SJSA1 (cell line): Measurements from ENCODE around the gene CAB39L. TPM values are rescaled to one million over a fixed set of nuclear protein-coding genes. Genes with fewer than 3 reads are reported as not detected.
A peak's percentile ranks its signal among the peaks of the same experiment; 100 is the strongest.

Source experiments
- DNase-seq, 2 experiments: peaks; one replicate each; pipeline ENCODE4 v3.0.0-alpha.2; 2015 to 2020; ENCODE audit warnings: low spot score in 2 of 2, low read depth in 1 of 2
- H3K27ac ChIP-seq: fragments of 250-450 bp; sonication (Bioruptor Pico); 2 replicates; pipeline ENCODE4 v1.5.1; 2020; ENCODE audit warnings: mild to moderate bottlenecking, moderate library complexity
- H3K27me3 ChIP-seq: fragments of 250-450 bp; sonication (Bioruptor Pico); replicated peaks from 2 replicates; pipeline ENCODE4 v1.5.1; 2020; ENCODE audit warnings: mild to moderate bottlenecking, moderate library complexity
- H3K36me3 ChIP-seq: fragments of 250-450 bp; sonication (Bioruptor Pico); 2 replicates; pipeline ENCODE4 v1.5.1; 2020; ENCODE audit warnings: mild to moderate bottlenecking
- H3K4me1 ChIP-seq: fragments of 250-450 bp; sonication (Bioruptor Pico); replicated peaks from 2 replicates; pipeline ENCODE4 v1.6.1; 2021; ENCODE audit warnings: mild to moderate bottlenecking
- H3K4me3 ChIP-seq: fragments of 250-450 bp; sonication (Bioruptor Pico); 2 replicates; pipeline ENCODE4 v1.5.1; 2020; ENCODE audit warnings: mild to moderate bottlenecking
- H3K9me3 ChIP-seq: fragments of 250-450 bp; sonication (Bioruptor Pico); replicated peaks from 2 replicates; pipeline ENCODE4 v1.5.1; 2020; ENCODE audit warnings: mild to moderate bottlenecking
- total RNA-seq: library from RNA; depleted of rRNA; stranded (reverse); fragments of >200 nt; shearing (Covaris generic); gene quantifications from 2 replicates; pipeline ENCODE4 v1.2.3, GENCODE V29; 2014; rRNA removed

The CAB39L gene
- 6.2 and 6.5 TPM in 2 replicates for total RNA-seq

DNA sequence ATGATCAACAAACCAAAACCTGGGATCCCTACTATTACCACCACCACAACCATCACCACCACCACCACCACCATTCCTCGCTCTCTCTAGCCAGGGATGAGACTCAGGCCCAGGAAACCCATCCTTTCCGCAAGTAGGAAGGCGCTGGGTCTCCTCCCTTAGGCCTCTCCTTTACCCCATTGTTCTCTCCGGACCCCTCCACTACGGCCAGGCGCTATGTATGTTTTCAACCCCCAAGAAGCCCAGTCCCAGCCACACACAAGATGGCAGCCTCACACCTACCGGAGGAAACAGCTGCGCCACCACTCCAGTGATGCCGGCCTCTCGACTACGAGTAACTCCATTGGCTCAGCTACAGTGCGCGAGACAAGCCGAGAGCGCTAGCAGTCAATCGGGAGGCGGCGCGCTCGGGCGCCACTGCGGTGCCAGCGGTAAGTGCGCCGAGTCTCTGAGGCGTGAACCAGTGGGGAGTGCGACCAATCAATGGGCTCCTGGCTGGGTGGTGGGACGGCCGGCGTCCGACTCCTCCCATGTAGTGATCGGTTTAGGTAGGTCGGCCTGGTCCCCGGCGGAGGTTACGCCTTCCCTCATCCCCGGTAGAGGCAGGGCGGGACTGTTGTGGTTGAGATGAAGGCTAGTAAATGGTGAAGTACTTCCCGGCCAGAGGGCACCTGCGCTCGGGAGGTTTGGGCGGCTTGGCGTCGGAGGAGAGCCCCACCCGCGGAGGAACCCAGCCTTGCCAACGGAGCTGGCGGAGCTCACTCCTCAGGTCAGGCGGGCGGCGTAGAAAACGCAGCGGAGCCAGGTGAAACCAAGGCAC is at the start of gene CAB39L, which contains the start of gene SETDB2:
CAB39L (minus strand) TSS at position 361 of the 820 bp plus-strand sequence. CDS start 61,154 bp downstream, outside the sequence.
SETDB2 (plus strand) TSS at position 571 of the 820 bp plus-strand sequence. CDS start 7,620 bp downstream, outside the sequence.
- H3K36me3 ChIP-seq = no peaks in the 10 kb centered on the region
- peaks cover 18% of the 10 kb centered on the region for H3K4me1 ChIP-seq
- DNase-seq = peak; percentile 92 to 98
- H3K4me3 ChIP-seq = peak within 1 kb of the TSS; percentile 52
- H3K9me3 ChIP-seq = no peaks in the 10 kb centered on the region
- H3K27ac ChIP-seq = peak within 1 kb of the TSS; percentile 71
- H3K27me3 ChIP-seq = no peaks in the 10 kb centered on the region

DNA sequence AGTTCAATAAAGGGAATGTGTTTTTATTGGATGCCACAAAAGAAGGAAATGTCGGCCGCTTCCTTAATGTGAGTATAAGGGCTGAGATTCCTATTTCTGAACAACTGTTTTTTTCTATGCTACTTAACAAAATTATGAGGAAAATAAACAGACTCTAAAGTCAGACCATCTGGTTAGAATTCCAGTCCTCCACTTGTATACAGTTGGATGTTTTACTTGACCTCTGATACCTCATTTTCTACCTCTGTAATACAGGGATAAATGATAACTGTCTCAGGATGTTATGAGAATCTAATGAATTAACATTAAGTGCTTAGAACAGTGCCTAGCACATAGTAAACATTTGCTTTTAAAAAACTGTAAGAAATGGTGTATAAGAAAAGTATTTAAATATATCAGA is 44.7 kb upstream of the CAB39L start:
- no peak overlapping the region for H3K27ac ChIP-seq
- DNase-seq = no peak
- no peaks in the 10 kb centered on the region for H3K9me3 ChIP-seq
- H3K36me3 ChIP-seq = no peaks in the 10 kb centered on the region; the same call in 1 of the 2 replicates
- no peaks in the 10 kb centered on the region; the same call in 1 of the 2 replicates for H3K4me1 ChIP-seq
- H3K4me3 ChIP-seq = no peak overlapping the region
- H3K27me3 ChIP-seq = no peaks in the 10 kb centered on the region

GRCh38 chr13:49481788-49482187 is 37.9 kb upstream of the CAB39L start:
- peaks cover 17% of the 10 kb centered on the region for H3K36me3 ChIP-seq
- H3K4me1 ChIP-seq = peaks cover 5% of the 10 kb centered on the region; the same call in 1 of the 2 replicates
- H3K9me3 ChIP-seq = no peaks in the 10 kb centered on the region
- no peak overlapping the region for H3K4me3 ChIP-seq
- DNase-seq = no peak
- no peaks in the 10 kb centered on the region for H3K27me3 ChIP-seq
- H3K27ac ChIP-seq = no peak overlapping the region; the same call in 1 of the 2 replicates

DNA sequence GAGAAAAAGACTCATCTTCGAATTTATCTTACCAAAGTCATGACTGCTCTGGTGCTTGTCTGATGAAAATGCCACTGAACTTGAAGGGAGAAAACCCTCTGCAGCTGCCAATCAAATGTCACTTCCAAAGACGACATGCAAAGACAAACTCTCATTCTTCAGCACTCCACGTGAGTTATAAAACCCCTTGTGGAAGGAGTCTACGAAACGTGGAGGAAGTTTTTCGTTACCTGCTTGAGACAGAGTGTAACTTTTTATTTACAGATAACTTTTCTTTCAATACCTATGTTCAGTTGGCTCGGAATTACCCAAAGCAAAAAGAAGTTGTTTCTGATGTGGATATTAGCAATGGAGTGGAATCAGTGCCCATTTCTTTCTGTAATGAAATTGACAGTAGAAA is 32.7 kb upstream of the CAB39L start:
- Histone ChIP-seq H3K27me3 (no peaks in the 10 kb centered on the region), H3K4me1 (no peaks in the 10 kb centered on the region), H3K4me3 (no peak overlapping the region), H3K9me3 (no peaks in the 10 kb centered on the region), H3K27ac (no peak overlapping the region), H3K36me3 (peaks cover 23% of the 10 kb centered on the region)
- no peak for DNase-seq

GRCh38 chr13:49472186-49472585 is 28.3 kb upstream of the CAB39L start:
- Histone ChIP-seq H3K9me3 (no peaks in the 10 kb centered on the region), H3K4me1 (no peaks in the 10 kb centered on the region; the same call in 1 of the 2 replicates), H3K27ac (no peak overlapping the region), H3K36me3 (peaks cover 18% of the 10 kb centered on the region), H3K27me3 (no peaks in the 10 kb centered on the region), H3K4me3 (no peak overlapping the region)
- DNase-seq = no peak

DNA sequence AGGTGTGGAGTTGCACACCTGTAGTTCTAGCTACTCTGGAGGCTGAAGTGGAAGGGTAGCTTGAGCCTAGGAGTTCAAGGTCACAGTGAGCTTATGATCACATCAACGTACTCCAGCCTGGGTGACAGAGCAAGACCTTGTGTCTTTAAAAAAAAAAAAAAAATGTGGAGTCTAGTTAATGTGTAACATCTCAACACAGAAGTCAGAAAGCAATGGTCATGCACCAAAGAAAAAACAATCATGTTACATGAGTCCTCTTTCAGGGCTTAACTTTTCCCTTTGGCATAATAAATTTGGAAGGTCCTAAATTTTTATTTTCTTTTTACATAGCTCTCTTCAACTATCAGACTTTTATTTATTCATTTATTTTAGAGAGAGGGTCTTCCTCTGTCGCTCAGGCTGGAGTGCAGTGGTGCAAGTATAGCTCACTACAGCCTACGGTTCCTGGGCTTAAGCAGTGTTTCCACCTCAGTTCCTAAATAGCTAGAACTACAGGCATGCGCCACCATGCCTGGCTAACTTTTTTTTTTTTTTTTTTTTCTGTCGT is 22.5 kb upstream of the CAB39L start:
- H3K27me3 ChIP-seq = no peaks in the 10 kb centered on the region
- peaks cover 6% of the 10 kb centered on the region for H3K9me3 ChIP-seq
- DNase-seq = no peak
- peaks cover 5% of the 10 kb centered on the region; the same call in 1 of the 2 replicates for H3K4me1 ChIP-seq
- H3K27ac ChIP-seq = no peak overlapping the region
- H3K4me3 ChIP-seq = no peak overlapping the region
- peaks cover 38% of the 10 kb centered on the region for H3K36me3 ChIP-seq

- no peak overlapping the region for H3K27ac ChIP-seq
- peaks cover 42% of the 10 kb centered on the region for H3K36me3 ChIP-seq
- H3K27me3 ChIP-seq = no peaks in the 10 kb centered on the region
- H3K4me3 ChIP-seq = no peak overlapping the region
- peaks cover 5% of the 10 kb centered on the region; the same call in 1 of the 2 replicates for H3K4me1 ChIP-seq
- DNase-seq = peak in 1 of 2 experiments; percentile 44
- H3K9me3 ChIP-seq = peaks cover 6% of the 10 kb centered on the region
Observed at GRCh38 chr13:49464621-49465325, 20.9 kb upstream of the CAB39L start.

DNA sequence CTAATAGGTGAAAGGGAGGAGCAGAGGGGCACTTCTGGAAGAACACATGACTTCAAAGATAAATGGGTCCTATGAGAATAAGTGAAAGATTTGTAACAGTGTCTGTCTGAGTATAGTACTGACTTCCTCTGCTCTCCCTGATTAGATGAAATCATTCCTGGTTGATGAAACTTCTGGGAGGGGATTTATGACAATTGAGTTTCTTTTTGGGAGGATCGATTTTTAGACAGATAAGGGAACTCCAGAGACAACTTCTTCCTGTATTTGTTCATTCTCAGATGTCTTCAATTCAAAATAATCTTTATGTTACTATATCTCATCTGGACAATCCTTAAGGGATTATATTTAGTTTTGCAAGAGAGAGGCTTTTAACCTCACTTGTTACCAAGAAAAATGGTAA is 20.2 kb upstream of the CAB39L start:
- H3K4me1 ChIP-seq = peaks cover 5% of the 10 kb centered on the region; the same call in 1 of the 2 replicates

DNA sequence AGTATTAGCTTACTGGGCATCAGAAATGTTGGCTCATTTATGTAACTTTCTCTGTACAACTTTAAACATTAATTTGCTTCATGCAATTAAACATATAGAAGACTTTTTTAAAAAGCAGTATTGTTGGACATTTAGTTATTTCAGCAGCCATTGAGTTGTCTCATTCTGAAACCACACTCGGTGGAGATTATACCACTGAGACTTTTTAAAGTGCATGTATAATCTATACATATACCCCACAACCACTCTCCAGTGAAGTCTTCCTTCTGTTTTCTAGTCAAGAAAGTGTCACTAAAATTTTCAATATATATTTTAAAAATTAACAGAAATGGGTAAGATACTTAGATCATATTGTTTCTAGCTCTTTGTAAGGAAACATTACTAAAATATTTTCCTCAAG is 15.7 kb upstream of the CAB39L start:
- Histone ChIP-seq H3K27me3 (no peaks in the 10 kb centered on the region), H3K9me3 (peaks cover 6% of the 10 kb centered on the region), H3K27ac (no peak overlapping the region), H3K4me1 (peaks cover 14% of the 10 kb centered on the region), H3K4me3 (no peak overlapping the region), H3K36me3 (peaks cover 35% of the 10 kb centered on the region)
- DNase-seq = no peak

More for the DNA sequence above, 20.2 kb upstream of the CAB39L start:
- DNase-seq = no peak
- H3K36me3 ChIP-seq = peaks cover 40% of the 10 kb centered on the region
- no peak overlapping the region for H3K4me3 ChIP-seq
- peaks cover 6% of the 10 kb centered on the region for H3K9me3 ChIP-seq
- no peak overlapping the region for H3K27ac ChIP-seq
- H3K27me3 ChIP-seq = no peaks in the 10 kb centered on the region

- H3K4me3 ChIP-seq = no peak overlapping the region
- H3K4me1 ChIP-seq = peaks cover 23% of the 10 kb centered on the region
- no peaks in the 10 kb centered on the region; the same call in 1 of the 2 replicates for H3K9me3 ChIP-seq
- no peak overlapping the region for H3K27ac ChIP-seq
- H3K27me3 ChIP-seq = no peaks in the 10 kb centered on the region
- no peak for DNase-seq
- peaks cover 14% of the 10 kb centered on the region for H3K36me3 ChIP-seq
Observed at GRCh38 chr13:49457221-49457620, 13.4 kb upstream of the CAB39L start.

DNA sequence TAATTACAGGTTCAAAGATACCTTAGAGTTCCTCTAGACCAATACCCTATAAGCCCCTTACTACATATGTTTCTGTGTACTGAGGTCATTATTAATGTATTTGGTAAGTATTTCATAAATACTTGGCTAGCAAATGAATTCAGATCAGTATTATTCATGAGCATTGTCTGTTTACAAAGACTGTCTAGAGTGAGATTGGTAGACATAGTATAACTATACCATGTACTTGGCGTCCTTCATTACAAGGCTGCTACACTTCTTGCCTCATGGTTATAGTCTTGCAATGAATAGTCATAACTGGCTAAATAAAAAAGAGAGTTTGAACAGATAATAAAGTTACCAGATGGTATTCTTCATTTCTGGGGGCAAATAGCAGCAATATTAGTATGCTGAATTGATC is 12.3 kb upstream of the CAB39L start:
- H3K4me3 ChIP-seq = no peak overlapping the region
- H3K36me3 ChIP-seq = peaks cover 3% of the 10 kb centered on the region
- H3K4me1 ChIP-seq = peaks cover 23% of the 10 kb centered on the region
- H3K27ac ChIP-seq = no peak overlapping the region
- no peaks in the 10 kb centered on the region for H3K9me3 ChIP-seq
- H3K27me3 ChIP-seq = no peaks in the 10 kb centered on the region
- DNase-seq = no peak

GRCh38 chr13:49455007-49455398 is 11.1 kb upstream of the CAB39L start:
- Histone ChIP-seq H3K4me1 (peaks cover 23% of the 10 kb centered on the region), H3K4me3 (no peak overlapping the region), H3K27ac (peak overlapping the region; percentile 76), H3K9me3 (no peaks in the 10 kb centered on the region), H3K36me3 (no peaks in the 10 kb centered on the region), H3K27me3 (no peaks in the 10 kb centered on the region)
- DNase-seq = no peak

DNA sequence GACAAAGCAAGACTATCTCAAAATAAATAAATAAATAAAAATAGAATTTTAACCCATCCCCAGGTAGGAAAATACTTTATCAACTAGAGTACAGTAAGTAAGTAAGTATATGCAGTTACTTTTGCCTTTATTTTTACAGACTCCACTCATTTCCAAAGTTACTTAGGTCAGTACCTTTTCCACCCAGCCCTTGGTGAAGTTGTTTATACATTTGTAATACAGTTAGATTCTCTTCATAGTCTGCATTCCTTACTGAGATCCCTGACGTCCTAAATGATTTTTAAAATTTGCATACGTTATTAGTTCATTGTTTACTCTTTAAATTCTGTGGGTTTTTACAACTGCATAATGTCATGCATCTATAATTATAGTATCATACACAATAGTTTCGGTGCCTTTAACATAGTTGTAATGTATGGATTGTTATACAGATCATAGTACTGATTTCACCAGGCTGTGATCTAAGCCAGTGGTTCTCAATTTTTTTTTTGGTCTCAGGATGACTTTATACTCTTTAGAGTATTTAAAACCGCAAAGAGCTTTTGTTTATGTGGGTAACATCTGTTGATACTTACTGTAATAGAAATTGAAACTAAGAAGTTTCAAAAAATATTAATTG is 10.6 kb upstream of the CAB39L start:
- peak in 1 of 2 experiments; percentile 77 for DNase-seq
- Histone ChIP-seq H3K4me1 (peaks cover 23% of the 10 kb centered on the region), H3K36me3 (no peaks in the 10 kb centered on the region), H3K9me3 (no peaks in the 10 kb centered on the region), H3K27ac (peak overlapping the region; percentile 76), H3K4me3 (no peak overlapping the region; the same call in 1 of the 2 replicates), H3K27me3 (no peaks in the 10 kb centered on the region)
